SK-N-MC (cell line): ENCODE results near the gene NRM.

Experiments
- EZH2 ChIP-seq: fragments of 200-600 bp; sonication (generic); IDR thresholded peaks from one replicate; pipeline ENCODE4 v1.6.1; 2017; ENCODE audit warnings: antibody characterized with exemption
- FOXP2 ChIP-seq: optimal IDR thresholded peaks from 2 replicates; pipeline ENCODE3; 2011; ENCODE audit warnings: mild to moderate bottlenecking, moderate library complexity; ENCODE audit not compliant: insufficient read depth; ENCODE audit errors: extremely low read length, control extremely low read depth
- POLR2AphosphoS5 ChIP-seq: IDR thresholded peaks from 2 replicates; pipeline ENCODE4 v1.6.1; 2012; ENCODE audit warnings: mild to moderate bottlenecking, low read depth, low read length, borderline replicate concordance

DNA sequence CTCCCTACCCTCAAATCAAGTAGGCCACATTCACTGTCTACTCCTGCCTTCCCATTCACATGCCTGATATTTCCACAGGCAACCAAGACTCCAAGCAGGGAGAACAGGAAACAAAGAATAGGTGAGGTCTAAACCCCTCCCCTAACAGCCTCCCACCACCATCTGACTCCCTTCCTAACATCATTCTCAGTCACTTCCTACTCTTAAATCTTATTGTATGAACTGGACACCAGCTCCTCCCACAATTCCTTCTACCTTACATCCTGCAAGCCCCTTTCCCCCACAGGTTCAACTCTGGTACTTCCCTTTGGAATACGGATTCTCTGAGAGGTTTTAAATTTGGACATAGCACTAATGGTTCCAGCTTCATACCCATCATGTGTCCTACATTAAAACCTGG, 44.8 kb downstream of the NRM start:
- TF ChIP-seq POLR2AphosphoS5 (no peak), FOXP2 (no peak), EZH2 (no peak)
